H1 (cell line): ENCODE results near the gene NLK. TPM values are rescaled to one million over a fixed set of nuclear protein-coding genes. Genes with fewer than 3 reads are reported as not detected.

Source experiments
- CHD7 ChIP-seq: fragments of 300-600 bp; sonication (generic); IDR thresholded peaks from 2 replicates; pipeline ENCODE4 v1.7.1; 2012; ENCODE audit warnings: low read length, moderate library complexity, mild to moderate bottlenecking, inconsistent platforms; ENCODE audit not compliant: insufficient replicate concordance
- CREB1 ChIP-seq: IDR thresholded peaks from 2 replicates; pipeline ENCODE4 v1.6.1; 2012; ENCODE audit warnings: inconsistent platforms
- HDAC6 ChIP-seq: IDR thresholded peaks from one replicate; pipeline ENCODE4 v1.7.1; 2012; ENCODE audit warnings: low read depth, mild to moderate bottlenecking, inconsistent platforms, low read length, moderate library complexity
- MAFK ChIP-seq: IDR thresholded peaks from 2 replicates; pipeline ENCODE4 v1.6.1; 2012; ENCODE audit warnings: low read depth, mild to moderate bottlenecking, improper control_type of control experiment, low read length
- POU5F1 ChIP-seq: IDR thresholded peaks from 2 replicates; pipeline ENCODE4 v1.6.1; 2011; ENCODE audit warnings: low read depth, mild to moderate bottlenecking, low read length, moderate library complexity
- RAD21 ChIP-seq, 2 experiments: IDR thresholded peaks in 1 of 2; conservative IDR thresholded peaks in 1 of 2; 2 replicates each; pipeline ENCODE4 v1.6.1; 2011; ENCODE audit warnings: low read depth in 2 of 2, low read length in 2 of 2, improper control_type of control experiment in 1 of 2, inconsistent platforms in 1 of 2, mild to moderate bottlenecking in 1 of 2, moderate library complexity in 1 of 2
- ZNF274 ChIP-seq: IDR thresholded peaks from 2 replicates; pipeline ENCODE4 v1.7.0; 2012; ENCODE audit warnings: low read length, borderline replicate concordance; ENCODE audit errors: extremely low read depth
- polyA plus RNA-seq, 7 experiments: library from polyadenylated mRNA; depleted of rRNA in 3 of 7; stranded (reverse) in 5 of 7; unstranded in 2 of 7; fragments of >200 nt in 5 of 7; fragments of 200-250 nt in 2 of 7; gene quantifications; 1 replicate in 5 of 7; 2 replicates in 1 of 7; 4 replicates in 1 of 7; pipeline versions ENCODE4 v1.2.1 to v1.2.3, GENCODE V29; 2011 to 2013; ENCODE audit warnings: missing spikeins in 2 of 7, mixed read lengths in 2 of 7
- total RNA-seq: library from RNA; stranded (reverse); fragmentation: NEBNext Ultra II Directional; extraction: Animal tissue kit (Norgen Biotek cat#: 25700); gene quantifications from 2 replicates; pipeline ENCODE4 v1.2.1, GENCODE V29; 2021
- TF ChIP-seq, protein P1 (sequence below), 3 experiments: IDR thresholded peaks; 1 replicate in 2 of 3; 2 replicates in 1 of 3; pipeline versions ENCODE4 v1.5.1 to v1.6.1; 2011; ENCODE audit warnings: low read length in 3 of 3, mild to moderate bottlenecking in 3 of 3, inconsistent platforms in 2 of 3, low read depth in 1 of 3, moderate library complexity in 1 of 3; ENCODE audit not compliant: insufficient read depth in 1 of 3; ENCODE audit errors: control extremely low read depth in 1 of 3

The NLK gene
- total and polyA plus RNA-seq, 2 of the 8 experiments (the other 6 are each of a cell fraction or from before 2014, with no cell fraction given): 30.8 to 49.9 TPM

DNA sequence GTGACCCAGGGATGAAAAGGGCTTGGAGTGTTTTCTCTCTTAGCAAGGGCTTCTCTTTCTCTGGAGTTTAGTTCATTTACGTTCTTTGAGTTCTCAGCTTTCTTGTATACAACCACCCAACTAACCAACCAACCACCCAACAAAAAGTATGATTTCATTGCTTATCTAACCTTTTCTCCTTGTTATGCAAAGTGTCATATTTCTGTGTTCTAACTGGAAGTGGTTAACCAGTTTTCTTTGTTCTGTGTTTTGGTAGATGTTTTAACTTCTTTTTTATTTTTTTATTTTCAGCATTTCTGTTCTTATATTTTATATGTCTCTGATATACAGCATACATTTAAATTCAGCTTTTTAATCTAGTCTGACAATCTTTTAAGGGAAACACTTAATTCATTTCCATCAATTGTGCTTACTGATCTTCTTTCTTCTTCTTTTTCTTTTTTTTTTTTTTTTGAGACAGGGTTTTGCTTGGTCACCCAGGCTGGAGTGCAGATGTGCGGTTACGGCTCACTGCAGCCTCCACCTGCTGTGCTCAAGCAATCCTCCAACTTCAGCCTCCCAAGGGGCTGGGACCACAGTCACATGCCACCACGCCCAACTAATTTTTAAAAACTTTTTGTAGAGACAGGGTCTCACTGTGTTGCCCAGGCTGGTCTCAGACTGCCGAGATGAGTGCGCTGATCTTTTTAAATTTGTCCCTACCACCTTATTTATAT is 29.6 kb downstream of the NLK start (continued):
- TF ChIP-seq CHD7: no peak
- no peak for TF ChIP-seq CREB1
- TF ChIP-seq HDAC6: no peak
- TF ChIP-seq, protein P1, sequence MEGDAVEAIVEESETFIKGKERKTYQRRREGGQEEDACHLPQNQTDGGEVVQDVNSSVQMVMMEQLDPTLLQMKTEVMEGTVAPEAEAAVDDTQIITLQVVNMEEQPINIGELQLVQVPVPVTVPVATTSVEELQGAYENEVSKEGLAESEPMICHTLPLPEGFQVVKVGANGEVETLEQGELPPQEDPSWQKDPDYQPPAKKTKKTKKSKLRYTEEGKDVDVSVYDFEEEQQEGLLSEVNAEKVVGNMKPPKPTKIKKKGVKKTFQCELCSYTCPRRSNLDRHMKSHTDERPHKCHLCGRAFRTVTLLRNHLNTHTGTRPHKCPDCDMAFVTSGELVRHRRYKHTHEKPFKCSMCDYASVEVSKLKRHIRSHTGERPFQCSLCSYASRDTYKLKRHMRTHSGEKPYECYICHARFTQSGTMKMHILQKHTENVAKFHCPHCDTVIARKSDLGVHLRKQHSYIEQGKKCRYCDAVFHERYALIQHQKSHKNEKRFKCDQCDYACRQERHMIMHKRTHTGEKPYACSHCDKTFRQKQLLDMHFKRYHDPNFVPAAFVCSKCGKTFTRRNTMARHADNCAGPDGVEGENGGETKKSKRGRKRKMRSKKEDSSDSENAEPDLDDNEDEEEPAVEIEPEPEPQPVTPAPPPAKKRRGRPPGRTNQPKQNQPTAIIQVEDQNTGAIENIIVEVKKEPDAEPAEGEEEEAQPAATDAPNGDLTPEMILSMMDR (IDR thresholded peaks at IDR 0.05; ENCODE audit: control extremely low read depth in 1 of 3, insufficient read depth in 1 of 3, low read depth in 1 of 3, low read length in 3 of 3): no peak
- TF ChIP-seq POU5F1: no peak
- TF ChIP-seq MAFK: no peak
- TF ChIP-seq RAD21 (IDR thresholded peaks at IDR 0.05 in 1 of 2, conservative IDR thresholded peaks at IDR 0.05 in 1 of 2; ENCODE audit: low read depth in 2 of 2, low read length in 2 of 2): no peak
- no peak for TF ChIP-seq ZNF274
